ENCODE data around the gene RBM19. TPM values are rescaled to one million over a fixed set of nuclear protein-coding genes. Genes with fewer than 3 reads are reported as not detected.

Gene RBM19
- total and polyA plus RNA-seq, 2 donors (not counting 1 experiment from before 2014, with no cell fraction given) = 10.5 to 16.5 TPM

DNA sequence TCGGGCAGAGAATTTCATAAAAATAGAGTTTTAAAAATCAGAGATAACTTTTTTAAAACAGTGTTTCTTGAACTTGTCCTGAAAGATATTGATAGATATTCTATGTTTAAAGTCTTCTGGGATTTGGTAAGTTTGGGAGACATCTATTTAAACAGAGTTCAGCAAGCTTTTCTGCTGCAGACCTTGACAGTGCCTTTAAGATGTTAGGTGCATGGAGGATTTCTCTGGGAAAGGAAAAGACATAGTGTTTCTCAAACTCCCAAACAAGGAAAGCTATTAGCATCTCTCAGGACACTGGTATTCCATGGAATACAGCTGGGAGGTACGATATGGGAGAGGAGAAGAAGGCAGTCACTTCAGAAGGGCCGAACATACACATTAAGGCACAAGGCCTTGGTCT lies 97.8 kb downstream of the RBM19 start:
- DNase-seq (ENCODE audit: low read depth in 2 of 2) = no peak

GRCh38 chr12:113867258-113867657 lies 98.9 kb downstream of the RBM19 start:
- H2AFZ ChIP-seq (ENCODE audit: low read length) = no peak overlapping the region
- TF ChIP-seq CTCF (conservative IDR thresholded peaks at IDR 0.05 in 1 of 2, IDR thresholded peaks at IDR 0.05 in 1 of 2; ENCODE audit: low read depth in 1 of 2, low read length in 2 of 2) (peak in 1 of 2 donors; percentile 45), EZH2 (IDR thresholded peaks at IDR 0.05; ENCODE audit: low read length, missing control alignments) (no peak)
- no peaks in the 10 kb centered on the region for H3K79me2 ChIP-seq (ENCODE audit: control insufficient read depth, insufficient read depth, low read length)
- H3K27ac ChIP-seq (ENCODE audit: insufficient read depth, low read length) = no peak overlapping the region
- H3K36me3 ChIP-seq (ENCODE audit: control insufficient read depth, insufficient read depth, low read length) = no peaks in the 10 kb centered on the region
- no peak overlapping the region for H3K4me2 ChIP-seq (ENCODE audit: extremely low read depth, insufficient read depth, low read length)
- DNase-seq (ENCODE audit: low read depth in 2 of 2) = no peak
- no peak overlapping the region for H3K4me3 ChIP-seq (replicated peaks in 1 of 4; ENCODE audit: control extremely low read depth in 1 of 4, insufficient read depth in 1 of 4, low read depth in 3 of 4, low read length in 4 of 4)
- H4K20me1 ChIP-seq (ENCODE audit: control insufficient read depth, extremely low read depth, insufficient read depth, low read length) = no peaks in the 10 kb centered on the region
- no peak overlapping the region for H3K9ac ChIP-seq (ENCODE audit: insufficient read depth, low read length)
- no peaks in the 10 kb centered on the region for H3K4me1 ChIP-seq (ENCODE audit: control insufficient read depth, extremely low read depth, insufficient read depth, low read length)
- H3K27me3 ChIP-seq (ENCODE audit: control insufficient read depth, insufficient read depth, low read length) = no peaks in the 10 kb centered on the region
- H3K9me3 ChIP-seq (ENCODE audit: control insufficient read depth, insufficient read depth, low read depth, low read length) = no peaks in the 10 kb centered on the region

More for the DNA sequence above, 97.8 kb downstream of the RBM19 start:
- no peak overlapping the region for H3K9ac ChIP-seq (ENCODE audit: insufficient read depth, low read length)
- no peaks in the 10 kb centered on the region for H3K27me3 ChIP-seq (ENCODE audit: control insufficient read depth, insufficient read depth, low read length)
- no peaks in the 10 kb centered on the region for H3K4me1 ChIP-seq (ENCODE audit: control insufficient read depth, extremely low read depth, insufficient read depth, low read length)
- no peaks in the 10 kb centered on the region for H3K9me3 ChIP-seq (ENCODE audit: control insufficient read depth, insufficient read depth, low read depth, low read length)
- H3K4me3 ChIP-seq (replicated peaks in 1 of 4; ENCODE audit: control extremely low read depth in 1 of 4, insufficient read depth in 1 of 4, low read depth in 3 of 4, low read length in 4 of 4) = no peak overlapping the region
- H4K20me1 ChIP-seq (ENCODE audit: control insufficient read depth, extremely low read depth, insufficient read depth, low read length) = no peaks in the 10 kb centered on the region
- H2AFZ ChIP-seq (ENCODE audit: low read length) = no peak overlapping the region
- H3K36me3 ChIP-seq (ENCODE audit: control insufficient read depth, insufficient read depth, low read length) = no peaks in the 10 kb centered on the region
- H3K27ac ChIP-seq (ENCODE audit: insufficient read depth, low read length) = no peak overlapping the region
- TF ChIP-seq EZH2 (IDR thresholded peaks at IDR 0.05; ENCODE audit: low read length, missing control alignments) = no peak
- no peak for TF ChIP-seq CTCF (conservative IDR thresholded peaks at IDR 0.05 in 1 of 2, IDR thresholded peaks at IDR 0.05 in 1 of 2; ENCODE audit: low read depth in 1 of 2, low read length in 2 of 2)
- H3K4me2 ChIP-seq (ENCODE audit: extremely low read depth, insufficient read depth, low read length) = no peak overlapping the region
- H3K79me2 ChIP-seq (ENCODE audit: control insufficient read depth, insufficient read depth, low read length) = no peaks in the 10 kb centered on the region

GRCh38 chr12:113866496-113866895 lies 99.6 kb downstream of the RBM19 start:
- Histone ChIP-seq H3K27ac (ENCODE audit: insufficient read depth, low read length) (no peak overlapping the region), H3K36me3 (ENCODE audit: control insufficient read depth, insufficient read depth, low read length) (no peaks in the 10 kb centered on the region), H3K4me3 (replicated peaks in 1 of 4; ENCODE audit: control extremely low read depth in 1 of 4, insufficient read depth in 1 of 4, low read depth in 3 of 4, low read length in 4 of 4) (no peak overlapping the region), H3K4me1 (ENCODE audit: control insufficient read depth, extremely low read depth, insufficient read depth, low read length) (no peaks in the 10 kb centered on the region), H2AFZ (ENCODE audit: low read length) (no peak overlapping the region), H4K20me1 (ENCODE audit: control insufficient read depth, extremely low read depth, insufficient read depth, low read length) (no peaks in the 10 kb centered on the region), H3K9ac (ENCODE audit: insufficient read depth, low read length) (no peak overlapping the region), H3K9me3 (ENCODE audit: control insufficient read depth, insufficient read depth, low read depth, low read length) (no peaks in the 10 kb centered on the region), H3K27me3 (ENCODE audit: control insufficient read depth, insufficient read depth, low read length) (no peaks in the 10 kb centered on the region), H3K79me2 (ENCODE audit: control insufficient read depth, insufficient read depth, low read length) (no peaks in the 10 kb centered on the region), H3K4me2 (ENCODE audit: extremely low read depth, insufficient read depth, low read length) (no peak overlapping the region)
- TF ChIP-seq CTCF (conservative IDR thresholded peaks at IDR 0.05 in 1 of 2, IDR thresholded peaks at IDR 0.05 in 1 of 2; ENCODE audit: low read depth in 1 of 2, low read length in 2 of 2) (no peak), EZH2 (IDR thresholded peaks at IDR 0.05; ENCODE audit: low read length, missing control alignments) (no peak)
- no peak for DNase-seq (ENCODE audit: low read depth in 2 of 2)
